ENCODE results near the gene OR51B6. TPM values are rescaled to one million over a fixed set of nuclear protein-coding genes. Genes with fewer than 3 reads are reported as not detected.

The OR51B6 gene
- total and polyA plus RNA-seq, 9 of the 15 experiments (the other 6 are each of a cell fraction or from before 2014, with no cell fraction given): 0.06 to 0.97 TPM; not detected in 7

DNA sequence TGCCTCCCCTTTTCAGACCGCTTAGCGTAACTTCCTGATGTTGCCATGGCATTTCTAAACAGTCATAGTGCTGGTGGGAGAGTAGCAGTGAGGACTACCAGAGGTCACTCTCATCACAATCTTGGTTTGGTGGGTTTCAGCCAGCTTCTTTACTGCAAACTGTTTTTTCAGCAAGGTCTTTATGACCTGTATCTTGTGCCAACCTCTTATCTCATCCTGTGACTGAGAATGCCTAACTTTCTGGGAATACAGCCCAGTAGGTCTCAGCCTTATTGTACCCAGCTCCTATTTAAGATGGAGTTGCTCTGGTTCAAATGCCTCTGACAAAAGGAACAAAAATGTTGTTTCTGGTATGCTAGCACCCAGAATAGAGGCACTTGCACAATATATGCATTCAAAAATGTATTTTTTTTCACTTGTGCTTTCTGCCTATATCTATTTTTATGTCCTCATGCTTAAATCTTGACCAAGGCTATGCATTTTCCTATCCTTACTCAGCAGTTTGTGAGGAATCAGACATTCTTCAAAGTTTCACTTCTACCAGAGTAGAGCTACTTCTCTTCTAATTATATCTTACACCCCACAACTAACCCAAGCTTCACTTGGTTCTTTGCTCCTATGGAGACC is 16.3 kb downstream of the OR51B6 start (continued):
- TF ChIP-seq, protein P1, sequence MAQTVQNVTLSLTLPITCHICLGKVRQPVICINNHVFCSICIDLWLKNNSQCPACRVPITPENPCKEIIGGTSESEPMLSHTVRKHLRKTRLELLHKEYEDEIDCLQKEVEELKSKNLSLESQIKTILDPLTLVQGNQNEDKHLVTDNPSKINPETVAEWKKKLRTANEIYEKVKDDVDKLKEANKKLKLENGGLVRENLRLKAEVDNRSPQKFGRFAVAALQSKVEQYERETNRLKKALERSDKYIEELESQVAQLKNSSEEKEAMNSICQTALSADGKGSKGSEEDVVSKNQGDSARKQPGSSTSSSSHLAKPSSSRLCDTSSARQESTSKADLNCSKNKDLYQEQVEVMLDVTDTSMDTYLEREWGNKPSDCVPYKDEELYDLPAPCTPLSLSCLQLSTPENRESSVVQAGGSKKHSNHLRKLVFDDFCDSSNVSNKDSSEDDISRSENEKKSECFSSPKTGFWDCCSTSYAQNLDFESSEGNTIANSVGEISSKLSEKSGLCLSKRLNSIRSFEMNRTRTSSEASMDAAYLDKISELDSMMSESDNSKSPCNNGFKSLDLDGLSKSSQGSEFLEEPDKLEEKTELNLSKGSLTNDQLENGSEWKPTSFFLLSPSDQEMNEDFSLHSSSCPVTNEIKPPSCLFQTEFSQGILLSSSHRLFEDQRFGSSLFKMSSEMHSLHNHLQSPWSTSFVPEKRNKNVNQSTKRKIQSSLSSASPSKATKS (CRISPR knock-in tag; IDR thresholded peaks at IDR 0.05): no peak
- TF ChIP-seq MTA1 (IDR thresholded peaks at IDR 0.05; ENCODE audit: borderline replicate concordance): no peak
- no peak for TF ChIP-seq BCOR (IDR thresholded peaks at IDR 0.05)
- TF ChIP-seq MECOM (CRISPR knock-in tag; IDR thresholded peaks at IDR 0.05): peak; percentile 60; the same call in 1 of the 2 replicates
- no peak for TF ChIP-seq HNRNPUL1 (IDR thresholded peaks at IDR 0.05; ENCODE audit: low read length)
- no peak for TF ChIP-seq ZNF75A (CRISPR knock-in tag; IDR thresholded peaks at IDR 0.05)
- TF ChIP-seq, protein P2, sequence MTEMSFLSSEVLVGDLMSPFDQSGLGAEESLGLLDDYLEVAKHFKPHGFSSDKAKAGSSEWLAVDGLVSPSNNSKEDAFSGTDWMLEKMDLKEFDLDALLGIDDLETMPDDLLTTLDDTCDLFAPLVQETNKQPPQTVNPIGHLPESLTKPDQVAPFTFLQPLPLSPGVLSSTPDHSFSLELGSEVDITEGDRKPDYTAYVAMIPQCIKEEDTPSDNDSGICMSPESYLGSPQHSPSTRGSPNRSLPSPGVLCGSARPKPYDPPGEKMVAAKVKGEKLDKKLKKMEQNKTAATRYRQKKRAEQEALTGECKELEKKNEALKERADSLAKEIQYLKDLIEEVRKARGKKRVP (CRISPR knock-in tag; IDR thresholded peaks at IDR 0.05): 0 out of 2 replicates have a peak, but pooled peaks have one; percentile 13
- no peak for TF ChIP-seq ZNF24 (IDR thresholded peaks at IDR 0.05)
- TF ChIP-seq TGIF2 (CRISPR knock-in tag; IDR thresholded peaks at IDR 0.05): no peak
- no peak for TF ChIP-seq ZNF644 (tag; IDR thresholded peaks at IDR 0.05; ENCODE audit: low read depth)
- TF ChIP-seq U2AF2 (optimal IDR thresholded peaks at IDR 0.05; ENCODE audit: low read depth, low read length): no peak
- 0 out of 2 replicates have a peak, but pooled peaks have one; percentile 25 for TF ChIP-seq BACH1 (tag; IDR thresholded peaks at IDR 0.05)
- TF ChIP-seq NR4A1 (CRISPR knock-in tag; IDR thresholded peaks at IDR 0.05): no peak
- peak; percentile 76 for TF ChIP-seq NR4A1 (tag; IDR thresholded peaks at IDR 0.05)
- peak; percentile 90 for TF ChIP-seq ZNF668 (CRISPR knock-in tag; IDR thresholded peaks at IDR 0.05)
- no peak for TF ChIP-seq RB1 (IDR thresholded peaks at IDR 0.05; ENCODE audit: low read depth)
- TF ChIP-seq, protein P3, sequence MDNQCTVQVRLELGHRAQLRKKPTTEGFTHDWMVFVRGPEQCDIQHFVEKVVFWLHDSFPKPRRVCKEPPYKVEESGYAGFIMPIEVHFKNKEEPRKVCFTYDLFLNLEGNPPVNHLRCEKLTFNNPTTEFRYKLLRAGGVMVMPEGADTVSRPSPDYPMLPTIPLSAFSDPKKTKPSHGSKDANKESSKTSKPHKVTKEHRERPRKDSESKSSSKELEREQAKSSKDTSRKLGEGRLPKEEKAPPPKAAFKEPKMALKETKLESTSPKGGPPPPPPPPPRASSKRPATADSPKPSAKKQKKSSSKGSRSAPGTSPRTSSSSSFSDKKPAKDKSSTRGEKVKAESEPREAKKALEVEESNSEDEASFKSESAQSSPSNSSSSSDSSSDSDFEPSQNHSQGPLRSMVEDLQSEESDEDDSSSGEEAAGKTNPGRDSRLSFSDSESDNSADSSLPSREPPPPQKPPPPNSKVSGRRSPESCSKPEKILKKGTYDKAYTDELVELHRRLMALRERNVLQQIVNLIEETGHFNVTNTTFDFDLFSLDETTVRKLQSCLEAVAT (IDR thresholded peaks at IDR 0.05): no peak
- TF ChIP-seq, protein P4, sequence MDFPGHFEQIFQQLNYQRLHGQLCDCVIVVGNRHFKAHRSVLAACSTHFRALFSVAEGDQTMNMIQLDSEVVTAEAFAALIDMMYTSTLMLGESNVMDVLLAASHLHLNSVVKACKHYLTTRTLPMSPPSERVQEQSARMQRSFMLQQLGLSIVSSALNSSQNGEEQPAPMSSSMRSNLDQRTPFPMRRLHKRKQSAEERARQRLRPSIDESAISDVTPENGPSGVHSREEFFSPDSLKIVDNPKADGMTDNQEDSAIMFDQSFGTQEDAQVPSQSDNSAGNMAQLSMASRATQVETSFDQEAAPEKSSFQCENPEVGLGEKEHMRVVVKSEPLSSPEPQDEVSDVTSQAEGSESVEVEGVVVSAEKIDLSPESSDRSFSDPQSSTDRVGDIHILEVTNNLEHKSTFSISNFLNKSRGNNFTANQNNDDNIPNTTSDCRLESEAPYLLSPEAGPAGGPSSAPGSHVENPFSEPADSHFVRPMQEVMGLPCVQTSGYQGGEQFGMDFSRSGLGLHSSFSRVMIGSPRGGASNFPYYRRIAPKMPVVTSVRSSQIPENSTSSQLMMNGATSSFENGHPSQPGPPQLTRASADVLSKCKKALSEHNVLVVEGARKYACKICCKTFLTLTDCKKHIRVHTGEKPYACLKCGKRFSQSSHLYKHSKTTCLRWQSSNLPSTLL (IDR thresholded peaks at IDR 0.05): no peak
- no peak for TF ChIP-seq TCFL5 (CRISPR knock-in tag; conservative IDR thresholded peaks at IDR 0.05)
- no peak for TF ChIP-seq ZNF586 (CRISPR knock-in tag; conservative IDR thresholded peaks at IDR 0.05)
- TF ChIP-seq MAFG (tag; conservative IDR thresholded peaks at IDR 0.05): peak; percentile 49; the same call in 1 of the 2 replicates
- TF ChIP-seq SRSF1 (IDR thresholded peaks at IDR 0.05; ENCODE audit: low read depth, low read length): no peak

All from K562 (cell line).